ENCODE measurements around the gene HOXC11. TPM values are rescaled to one million over a fixed set of nuclear protein-coding genes. Genes with fewer than 3 reads are reported as not detected.

The HOXC11 gene
- total RNA-seq, 1 donor from 2014 or later = not detected

DNA sequence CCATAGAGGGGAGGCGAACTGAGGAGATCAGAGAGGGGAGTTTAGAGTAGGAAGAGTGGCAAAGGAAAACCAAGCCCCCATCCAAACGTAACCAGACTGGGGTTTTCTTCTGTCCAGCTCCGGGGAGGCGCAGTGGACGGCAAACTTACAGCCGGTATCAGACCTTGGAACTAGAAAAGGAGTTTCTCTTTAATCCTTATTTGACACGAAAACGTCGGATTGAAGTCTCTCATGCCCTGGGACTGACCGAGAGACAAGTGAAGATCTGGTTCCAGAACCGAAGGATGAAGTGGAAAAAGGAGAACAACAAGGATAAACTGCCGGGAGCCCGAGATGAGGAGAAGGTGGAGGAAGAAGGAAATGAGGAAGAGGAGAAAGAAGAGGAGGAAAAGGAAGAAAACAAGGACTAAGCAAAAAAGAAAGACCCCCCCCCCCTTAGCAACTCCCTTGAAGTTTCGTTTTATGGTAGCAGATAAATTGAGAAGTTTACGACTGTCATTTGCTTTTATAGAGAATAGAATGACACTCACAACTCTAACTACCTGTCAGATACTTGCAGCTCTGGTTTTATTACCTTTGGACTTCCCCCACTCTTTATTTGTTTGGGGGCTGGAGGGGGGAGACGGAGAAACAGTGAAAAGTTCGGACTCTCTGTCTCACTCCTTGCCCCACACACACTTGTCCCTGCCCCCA lies 38.2 kb downstream of the HOXC11 start:
- no peak for DNase-seq

DNA sequence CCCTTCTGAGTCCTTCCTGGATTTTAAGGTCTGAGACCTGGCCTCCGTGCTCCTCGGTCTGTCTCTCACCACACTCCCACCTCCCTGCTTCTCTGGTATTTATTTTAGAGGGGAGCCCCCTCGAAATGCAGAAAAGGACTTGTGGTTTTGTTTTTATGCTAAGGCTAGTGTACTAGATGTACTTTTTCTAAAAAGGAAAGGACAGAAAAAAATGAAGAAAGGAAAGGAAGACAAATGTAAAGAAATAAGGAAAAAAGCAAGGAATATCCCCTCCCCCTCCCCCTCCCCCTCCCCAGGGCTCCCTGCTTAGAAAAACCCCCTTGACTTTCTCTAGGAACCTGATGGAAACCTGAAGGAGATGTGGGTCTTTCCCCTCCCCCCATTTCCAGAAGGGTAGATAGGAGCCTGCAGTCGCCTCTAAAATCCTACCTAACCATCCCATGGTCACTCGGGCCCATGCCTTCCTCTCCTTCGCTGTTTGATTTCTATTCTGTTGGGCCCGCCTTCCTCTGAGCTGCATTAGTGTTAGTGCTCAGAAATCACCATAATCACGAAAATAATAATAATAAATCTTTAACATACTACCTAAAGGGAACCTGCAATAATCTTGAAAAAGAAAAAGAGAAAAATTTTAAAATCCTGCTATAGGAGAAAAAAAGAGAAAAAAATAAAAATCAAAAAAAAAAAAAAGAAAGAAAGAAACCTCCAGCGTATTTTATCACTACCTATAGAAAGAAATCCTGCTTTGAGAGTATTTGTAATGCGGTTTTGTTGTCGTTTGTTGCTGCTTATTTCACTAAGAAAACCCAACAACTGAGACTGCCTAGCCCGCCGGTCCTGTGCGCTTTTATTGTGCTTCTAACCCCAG lies 39.0 kb downstream of the HOXC11 start:
- DNase-seq = no peak

- DNase-seq = no peak
These were observed 39.9 kb downstream of the HOXC11 start for GRCh38 chr12:54012631-54013409.

DNA sequence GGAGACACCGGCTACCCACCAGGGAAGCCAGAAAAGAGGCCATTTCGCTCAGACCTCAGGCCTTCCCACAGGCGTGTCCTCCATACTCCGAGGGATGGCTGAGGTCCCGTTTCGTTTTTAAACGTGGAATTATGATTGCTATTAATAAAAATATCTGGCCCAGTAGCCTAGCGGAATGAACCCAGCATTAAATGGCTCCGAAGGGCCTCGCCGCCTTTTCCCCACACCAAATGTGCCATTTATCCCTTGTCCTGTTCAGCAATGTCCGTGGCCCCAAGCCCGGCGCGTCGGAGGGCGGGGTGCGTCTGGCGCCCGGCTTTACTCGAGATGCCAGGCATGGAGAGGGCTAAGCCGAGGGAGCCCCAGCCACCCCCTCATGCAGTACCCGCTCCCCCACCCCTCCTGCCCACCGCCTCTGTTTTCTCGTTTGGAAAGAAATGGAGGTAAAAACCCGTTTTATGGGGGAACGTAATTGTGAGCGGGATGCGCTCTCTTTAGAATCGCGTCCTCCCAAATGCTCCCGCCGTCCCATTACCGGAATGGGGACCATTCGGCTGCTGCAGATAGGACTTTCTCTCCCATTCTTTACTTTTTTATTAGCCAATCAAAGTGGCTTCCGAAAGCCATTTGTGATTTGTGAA lies 41.6 kb downstream of the HOXC11 start:
- DNase-seq = no peak

- DNase-seq = no peak
These were observed 42.3 kb downstream of the HOXC11 start for GRCh38 chr12:54015018-54015931.

GRCh38 chr12:54016051-54016450 lies 43.1 kb downstream of the HOXC11 start:
- DNase-seq = no peak

- DNase-seq = no peak
These were observed 43.6 kb downstream of the HOXC11 start for GRCh38 chr12:54016478-54016964.

DNA sequence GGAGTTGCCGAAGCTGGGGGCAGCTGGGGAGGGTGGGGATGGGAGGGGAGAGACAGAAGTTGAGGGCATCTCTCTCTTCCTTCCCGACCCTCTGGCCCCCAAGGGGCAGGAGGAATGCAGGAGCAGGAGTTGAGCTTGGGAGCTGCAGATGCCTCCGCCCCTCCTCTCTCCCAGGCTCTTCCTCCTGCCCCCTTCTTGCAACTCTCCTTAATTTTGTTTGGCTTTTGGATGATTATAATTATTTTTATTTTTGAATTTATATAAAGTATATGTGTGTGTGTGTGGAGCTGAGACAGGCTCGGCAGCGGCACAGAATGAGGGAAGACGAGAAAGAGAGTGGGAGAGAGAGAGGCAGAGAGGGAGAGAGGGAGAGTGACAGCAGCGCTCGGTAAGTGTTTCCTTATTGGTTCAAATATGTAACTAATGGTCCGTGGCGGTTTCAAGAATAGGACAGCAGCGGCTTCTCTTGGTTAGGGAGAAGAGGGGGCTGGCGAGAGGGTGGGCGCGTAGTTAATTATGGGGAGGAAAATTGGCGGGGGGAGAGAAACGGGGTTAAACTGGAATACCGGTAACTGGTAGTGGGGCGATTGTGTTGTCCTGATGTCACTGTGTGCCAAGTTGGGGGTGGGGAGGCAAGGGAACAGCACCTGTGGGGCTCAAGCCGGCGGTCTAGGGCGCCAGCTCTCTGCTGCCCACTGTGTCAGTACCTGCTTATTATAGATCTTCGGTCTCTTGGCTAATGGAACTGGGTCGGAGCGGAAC lies 44.3 kb downstream of the HOXC11 start:
- no peak for DNase-seq

- peak; percentile 36 for DNase-seq
These were observed 45.0 kb downstream of the HOXC11 start for GRCh38 chr12:54017878-54018467.

DNA sequence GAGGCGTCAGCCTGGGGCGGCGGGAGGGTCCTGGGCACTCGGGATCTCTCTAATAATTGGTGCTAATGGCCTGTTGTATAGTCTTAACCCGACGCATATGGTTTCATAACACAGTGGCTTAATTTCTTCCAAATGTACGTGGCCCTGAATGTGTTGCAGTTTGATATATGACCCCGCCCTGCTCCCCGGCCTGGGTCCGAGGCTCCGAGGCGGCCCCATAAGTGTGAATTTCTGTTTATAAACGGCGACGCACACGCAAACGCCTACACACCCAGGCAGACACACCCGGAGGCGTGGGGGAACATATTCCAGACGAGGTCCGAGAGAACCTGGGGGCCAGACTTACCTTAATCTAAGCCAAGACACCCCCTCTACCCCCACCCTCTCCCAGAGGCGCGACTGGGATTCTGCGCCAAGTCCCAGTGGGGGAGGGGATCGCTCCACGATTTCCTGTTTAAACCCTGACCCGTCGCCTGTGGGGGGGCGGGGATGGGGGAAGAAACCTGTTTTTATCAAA lies 45.6 kb downstream of the HOXC11 start:
- no peak for DNase-seq

DNA sequence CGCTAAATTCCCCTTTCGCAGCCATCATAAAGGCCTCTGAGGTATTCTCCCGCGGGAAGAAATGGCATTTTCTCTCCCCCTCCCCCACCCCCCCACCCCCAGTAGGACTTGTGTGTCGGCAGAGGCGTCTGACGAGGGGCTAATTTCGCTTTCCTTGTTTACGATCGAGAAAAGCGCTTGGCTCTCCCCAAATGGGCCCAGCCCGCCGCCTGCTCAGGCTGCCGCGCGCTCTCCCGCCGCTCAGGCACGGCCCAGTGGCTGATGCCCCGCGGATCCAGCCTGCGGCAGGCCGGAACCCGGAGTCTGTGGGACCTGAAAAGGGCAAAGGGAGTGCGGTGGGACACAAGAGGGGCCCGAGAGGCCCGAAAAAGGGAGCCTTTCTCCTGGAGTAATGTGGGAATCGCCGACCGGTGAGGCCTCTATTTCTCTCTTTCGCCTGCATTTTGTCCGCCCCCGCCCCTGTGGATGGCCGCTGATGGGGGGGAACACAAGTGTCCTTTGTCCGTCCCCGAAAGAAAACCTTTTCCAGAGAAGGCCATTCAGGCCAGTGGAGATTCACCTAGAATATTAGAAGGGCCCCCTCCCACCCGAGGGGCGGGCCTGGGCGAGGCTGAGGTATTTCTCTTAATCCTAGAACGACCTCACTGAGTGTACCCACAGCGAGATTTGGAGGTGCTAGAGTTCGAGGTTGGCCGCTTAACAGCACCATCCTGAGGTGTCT lies 46.3 kb downstream of the HOXC11 start:
- no peak for DNase-seq

GRCh38 chr12:54019924-54020590 lies 47.1 kb downstream of the HOXC11 start:
- DNase-seq = no peak

GRCh38 chr12:54020591-54021405 lies 47.9 kb downstream of the HOXC11 start:
- no peak for DNase-seq

- DNase-seq = no peak
These were observed 48.6 kb downstream of the HOXC11 start for GRCh38 chr12:54021432-54022013.

GRCh38 chr12:54022960-54023884 lies 50.3 kb downstream of the HOXC11 start:
- DNase-seq = no peak

DNA sequence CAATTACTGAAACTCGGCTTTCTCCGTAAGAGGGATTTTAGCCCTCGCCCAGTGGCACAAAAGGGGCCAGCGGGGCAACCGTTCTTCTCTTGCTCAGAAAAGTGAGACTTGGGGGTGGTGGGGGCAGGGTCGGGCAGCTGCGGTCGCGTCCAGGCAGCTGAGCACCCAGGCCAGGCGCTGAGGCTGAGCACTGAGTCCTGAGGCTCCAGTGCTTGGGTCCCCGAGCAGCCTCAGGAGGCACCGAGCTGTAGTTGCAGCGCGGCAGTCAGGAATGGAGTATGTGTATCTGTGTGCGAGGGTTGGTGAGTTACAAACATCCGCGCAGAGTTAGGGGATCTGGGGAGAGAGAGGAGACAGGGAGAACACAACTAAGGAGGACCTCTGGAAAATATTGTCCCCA lies 51.2 kb downstream of the HOXC11 start:
- no peak for DNase-seq

Measured in dermis blood vessel endothelial cell (primary cell).